HEK293 (cell line): Measurements from ENCODE around the gene NSD1.

Experiments
- YY1 ChIP-seq: fragments of 450-650 bp; formaldehyde crosslinking; IDR thresholded peaks from 2 replicates; pipeline ENCODE4 v1.5.1; 2018; ENCODE audit warnings: missing biosample characterization, missing genetic modification characterization
- ZFP41 ChIP-seq: fragments of 450-650 bp; formaldehyde crosslinking; IDR thresholded peaks from 2 replicates; pipeline ENCODE4 v1.5.1; 2016; ENCODE audit warnings: missing biosample characterization, missing genetic modification characterization, borderline replicate concordance
- ZNF132 ChIP-seq: fragments of 450-650 bp; formaldehyde crosslinking; IDR thresholded peaks from 2 replicates; pipeline ENCODE4 v1.5.1; 2017; ENCODE audit warnings: missing biosample characterization, missing genetic modification characterization, borderline replicate concordance
- TF ChIP-seq, protein P1 (sequence below): fragments of 450-650 bp; formaldehyde crosslinking; IDR thresholded peaks from 2 replicates; pipeline ENCODE4 v1.5.1; 2016; ENCODE audit warnings: missing biosample characterization, missing genetic modification characterization
- TF ChIP-seq, protein P2 (sequence below): fragments of 450-650 bp; formaldehyde crosslinking; IDR thresholded peaks from 2 replicates; pipeline ENCODE4 v1.5.1; 2016; ENCODE audit warnings: missing biosample characterization, missing genetic modification characterization

DNA sequence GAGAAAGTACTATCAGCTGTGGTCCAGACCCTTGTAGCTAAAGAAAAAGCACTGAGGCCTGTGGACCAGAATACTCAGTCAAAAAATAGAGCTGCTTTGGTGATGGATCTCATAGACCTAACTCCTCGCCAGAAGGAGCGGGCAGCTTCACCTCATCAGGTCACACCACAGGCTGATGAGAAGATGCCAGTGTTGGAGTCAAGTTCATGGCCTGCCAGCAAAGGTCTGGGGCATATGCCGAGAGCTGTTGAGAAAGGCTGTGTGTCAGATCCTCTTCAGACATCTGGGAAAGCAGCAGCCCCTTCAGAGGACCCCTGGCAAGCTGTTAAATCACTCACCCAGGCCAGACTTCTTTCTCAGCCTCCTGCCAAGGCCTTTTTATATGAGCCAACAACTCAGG lies 161.1 kb downstream of the NSD1 start:
- TF ChIP-seq, protein P1, sequence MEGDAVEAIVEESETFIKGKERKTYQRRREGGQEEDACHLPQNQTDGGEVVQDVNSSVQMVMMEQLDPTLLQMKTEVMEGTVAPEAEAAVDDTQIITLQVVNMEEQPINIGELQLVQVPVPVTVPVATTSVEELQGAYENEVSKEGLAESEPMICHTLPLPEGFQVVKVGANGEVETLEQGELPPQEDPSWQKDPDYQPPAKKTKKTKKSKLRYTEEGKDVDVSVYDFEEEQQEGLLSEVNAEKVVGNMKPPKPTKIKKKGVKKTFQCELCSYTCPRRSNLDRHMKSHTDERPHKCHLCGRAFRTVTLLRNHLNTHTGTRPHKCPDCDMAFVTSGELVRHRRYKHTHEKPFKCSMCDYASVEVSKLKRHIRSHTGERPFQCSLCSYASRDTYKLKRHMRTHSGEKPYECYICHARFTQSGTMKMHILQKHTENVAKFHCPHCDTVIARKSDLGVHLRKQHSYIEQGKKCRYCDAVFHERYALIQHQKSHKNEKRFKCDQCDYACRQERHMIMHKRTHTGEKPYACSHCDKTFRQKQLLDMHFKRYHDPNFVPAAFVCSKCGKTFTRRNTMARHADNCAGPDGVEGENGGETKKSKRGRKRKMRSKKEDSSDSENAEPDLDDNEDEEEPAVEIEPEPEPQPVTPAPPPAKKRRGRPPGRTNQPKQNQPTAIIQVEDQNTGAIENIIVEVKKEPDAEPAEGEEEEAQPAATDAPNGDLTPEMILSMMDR = no peak
- TF ChIP-seq ZFP41 (tag by site-specific recombination) (no peak), YY1 (tag by site-specific recombination) (no peak), ZNF132 (tag by site-specific recombination) (no peak)
- TF ChIP-seq, protein P2, sequence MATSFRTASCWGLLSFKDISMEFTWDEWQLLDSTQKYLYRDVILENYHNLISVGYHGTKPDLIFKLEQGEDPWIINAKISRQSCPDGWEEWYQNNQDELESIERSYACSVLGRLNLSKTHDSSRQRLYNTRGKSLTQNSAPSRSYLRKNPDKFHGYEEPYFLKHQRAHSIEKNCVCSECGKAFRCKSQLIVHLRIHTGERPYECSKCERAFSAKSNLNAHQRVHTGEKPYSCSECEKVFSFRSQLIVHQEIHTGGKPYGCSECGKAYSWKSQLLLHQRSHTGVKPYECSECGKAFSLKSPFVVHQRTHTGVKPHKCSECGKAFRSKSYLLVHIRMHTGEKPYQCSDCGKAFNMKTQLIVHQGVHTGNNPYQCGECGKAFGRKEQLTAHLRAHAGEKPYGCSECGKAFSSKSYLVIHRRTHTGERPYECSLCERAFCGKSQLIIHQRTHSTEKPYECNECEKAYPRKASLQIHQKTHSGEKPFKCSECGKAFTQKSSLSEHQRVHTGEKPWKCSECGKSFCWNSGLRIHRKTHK (tag by site-specific recombination) = no peak
